ENCODE results near the gene TRPC4AP.

Gene TRPC4AP

DNA sequence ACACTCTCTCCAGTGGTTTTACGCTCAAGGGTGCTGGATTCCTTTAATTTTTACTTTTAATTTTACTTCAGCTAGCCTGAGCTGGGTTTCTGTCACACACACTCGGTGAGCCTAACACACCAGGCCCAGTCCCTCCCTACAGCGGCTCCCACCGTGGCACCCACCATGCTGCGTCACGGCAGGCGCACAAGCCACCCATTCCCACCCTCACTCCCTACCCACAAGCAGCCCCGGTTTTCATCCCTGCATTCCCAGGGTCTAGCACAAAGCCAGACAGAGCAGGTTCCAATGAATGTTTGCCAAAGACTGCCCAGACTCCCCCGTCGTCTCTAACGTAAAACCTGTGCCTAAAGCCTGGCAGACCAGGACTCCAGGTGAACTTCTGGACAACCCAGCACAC is 86.6 kb downstream of the TRPC4AP start:
- H3K9ac ChIP-seq (ENCODE audit: low read depth, low read length, poor library complexity, severe bottlenecking): no peak overlapping the region
- no peaks in the 10 kb centered on the region for H3K4me1 ChIP-seq (ENCODE audit: insufficient read depth, low read length, poor library complexity, severe bottlenecking)

DNA sequence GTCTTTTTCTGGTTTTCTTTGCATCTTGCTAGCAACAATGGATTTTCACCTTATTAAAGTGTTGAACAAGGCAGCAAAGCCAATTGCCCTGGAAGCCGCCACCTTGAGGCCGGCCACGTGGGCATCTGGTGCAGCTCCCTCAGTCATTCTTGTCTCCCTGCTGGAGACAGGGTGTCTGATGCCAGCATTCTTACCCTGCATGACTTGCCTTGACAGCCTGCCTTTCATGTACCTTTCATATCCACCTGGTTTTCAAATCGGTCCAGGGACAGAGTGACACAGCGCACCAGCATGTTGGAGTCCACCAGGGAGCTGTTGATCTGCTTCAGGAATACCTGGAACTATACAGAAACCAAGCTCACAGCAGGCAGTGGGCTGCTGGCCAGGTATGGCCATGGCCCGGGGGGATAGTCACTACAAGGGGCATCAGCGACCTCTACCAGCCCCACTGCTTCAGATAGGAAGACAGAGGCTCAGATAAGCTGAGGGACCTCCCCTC is 87.1 kb downstream of the TRPC4AP start:
- Histone ChIP-seq H2AFZ (ENCODE audit: low read length) (no peak overlapping the region), H3K4me1 (ENCODE audit: insufficient read depth, low read length, poor library complexity, severe bottlenecking) (no peaks in the 10 kb centered on the region)

More for the DNA sequence above, 86.6 kb downstream of the TRPC4AP start:
- TF ChIP-seq EZH2phosphoT487 (IDR thresholded peaks at IDR 0.05; ENCODE audit: borderline replicate concordance): no peak
- TF ChIP-seq, protein P1, sequence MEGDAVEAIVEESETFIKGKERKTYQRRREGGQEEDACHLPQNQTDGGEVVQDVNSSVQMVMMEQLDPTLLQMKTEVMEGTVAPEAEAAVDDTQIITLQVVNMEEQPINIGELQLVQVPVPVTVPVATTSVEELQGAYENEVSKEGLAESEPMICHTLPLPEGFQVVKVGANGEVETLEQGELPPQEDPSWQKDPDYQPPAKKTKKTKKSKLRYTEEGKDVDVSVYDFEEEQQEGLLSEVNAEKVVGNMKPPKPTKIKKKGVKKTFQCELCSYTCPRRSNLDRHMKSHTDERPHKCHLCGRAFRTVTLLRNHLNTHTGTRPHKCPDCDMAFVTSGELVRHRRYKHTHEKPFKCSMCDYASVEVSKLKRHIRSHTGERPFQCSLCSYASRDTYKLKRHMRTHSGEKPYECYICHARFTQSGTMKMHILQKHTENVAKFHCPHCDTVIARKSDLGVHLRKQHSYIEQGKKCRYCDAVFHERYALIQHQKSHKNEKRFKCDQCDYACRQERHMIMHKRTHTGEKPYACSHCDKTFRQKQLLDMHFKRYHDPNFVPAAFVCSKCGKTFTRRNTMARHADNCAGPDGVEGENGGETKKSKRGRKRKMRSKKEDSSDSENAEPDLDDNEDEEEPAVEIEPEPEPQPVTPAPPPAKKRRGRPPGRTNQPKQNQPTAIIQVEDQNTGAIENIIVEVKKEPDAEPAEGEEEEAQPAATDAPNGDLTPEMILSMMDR (conservative IDR thresholded peaks at IDR 0.05; ENCODE audit: low read length): no peak
- no peak overlapping the region for H3K4me2 ChIP-seq (ENCODE audit: low read depth, low read length, poor library complexity, severe bottlenecking)
- no peaks in the 10 kb centered on the region for H3K9me2 ChIP-seq (replicated peaks; ENCODE audit: low read depth, low read length)
- no peaks in the 10 kb centered on the region for H4K20me1 ChIP-seq (ENCODE audit: insufficient read depth, low read length, poor library complexity, severe bottlenecking)
- H3K36me3 ChIP-seq (ENCODE audit: insufficient read depth, low read length): peaks cover 95% of the 10 kb centered on the region; the same call in 1 of the 2 replicates
- H3F3A ChIP-seq (ENCODE audit: low read depth): no peaks in the 10 kb centered on the region
- no peaks in the 10 kb centered on the region for H3K27me3 ChIP-seq (ENCODE audit: insufficient read depth, low read length, poor library complexity, severe bottlenecking)
- no peak overlapping the region for H2AFZ ChIP-seq (ENCODE audit: low read length)
- H3K79me2 ChIP-seq (ENCODE audit: insufficient read depth, low read length): no peaks in the 10 kb centered on the region
- no peaks in the 10 kb centered on the region for H3K9me3 ChIP-seq (ENCODE audit: insufficient read depth, low read depth, low read length)
- no peak overlapping the region for H3K4me3 ChIP-seq (ENCODE audit: low read length, poor library complexity, severe bottlenecking)

GRCh38 chr20:35004749-35005462 is 87.7 kb downstream of the TRPC4AP start:
- H3K9me2 ChIP-seq (replicated peaks; ENCODE audit: low read depth, low read length): no peaks in the 10 kb centered on the region
- no peaks in the 10 kb centered on the region for H3F3A ChIP-seq (ENCODE audit: low read depth)
- H3K27me3 ChIP-seq (ENCODE audit: insufficient read depth, low read length, poor library complexity, severe bottlenecking): no peaks in the 10 kb centered on the region
- H4K20me1 ChIP-seq (ENCODE audit: insufficient read depth, low read length, poor library complexity, severe bottlenecking): no peaks in the 10 kb centered on the region
- H3K79me2 ChIP-seq (ENCODE audit: insufficient read depth, low read length): no peaks in the 10 kb centered on the region
- no peak overlapping the region for H3K4me3 ChIP-seq (ENCODE audit: low read length, poor library complexity, severe bottlenecking)
- H3K4me1 ChIP-seq (ENCODE audit: insufficient read depth, low read length, poor library complexity, severe bottlenecking): no peaks in the 10 kb centered on the region
- TF ChIP-seq, protein P1 (conservative IDR thresholded peaks at IDR 0.05; ENCODE audit: low read length): no peak
- no peak for TF ChIP-seq EZH2phosphoT487 (IDR thresholded peaks at IDR 0.05; ENCODE audit: borderline replicate concordance)
- H3K36me3 ChIP-seq (ENCODE audit: insufficient read depth, low read length): peaks cover 92% of the 10 kb centered on the region; the same call in 1 of the 2 replicates
- no peaks in the 10 kb centered on the region for H3K9me3 ChIP-seq (ENCODE audit: insufficient read depth, low read depth, low read length)
- H3K4me2 ChIP-seq (ENCODE audit: low read depth, low read length, poor library complexity, severe bottlenecking): no peak overlapping the region
- no peak overlapping the region for H2AFZ ChIP-seq (ENCODE audit: low read length)
- no peak overlapping the region for H3K9ac ChIP-seq (ENCODE audit: low read depth, low read length, poor library complexity, severe bottlenecking)

More for the DNA sequence above, 87.1 kb downstream of the TRPC4AP start:
- Histone ChIP-seq H3K4me3 (ENCODE audit: low read length, poor library complexity, severe bottlenecking) (no peak overlapping the region), H3K27me3 (ENCODE audit: insufficient read depth, low read length, poor library complexity, severe bottlenecking) (no peaks in the 10 kb centered on the region), H3K9ac (ENCODE audit: low read depth, low read length, poor library complexity, severe bottlenecking) (no peak overlapping the region), H3F3A (ENCODE audit: low read depth) (no peaks in the 10 kb centered on the region), H3K4me2 (ENCODE audit: low read depth, low read length, poor library complexity, severe bottlenecking) (no peak overlapping the region), H3K9me3 (ENCODE audit: insufficient read depth, low read depth, low read length) (no peaks in the 10 kb centered on the region), H3K79me2 (ENCODE audit: insufficient read depth, low read length) (no peaks in the 10 kb centered on the region), H3K9me2 (replicated peaks; ENCODE audit: low read depth, low read length) (no peaks in the 10 kb centered on the region), H4K20me1 (ENCODE audit: insufficient read depth, low read length, poor library complexity, severe bottlenecking) (no peaks in the 10 kb centered on the region), H3K36me3 (ENCODE audit: insufficient read depth, low read length) (peaks cover 92% of the 10 kb centered on the region; the same call in 1 of the 2 replicates)
- TF ChIP-seq EZH2phosphoT487 (IDR thresholded peaks at IDR 0.05; ENCODE audit: borderline replicate concordance): no peak
- TF ChIP-seq, protein P1 (conservative IDR thresholded peaks at IDR 0.05; ENCODE audit: low read length): no peak

Measured in Loucy (cell line).